Nephron progenitor cell (in vitro differentiated cells): ENCODE results near the gene PLCB4.

ENCODE experiments used
- DNase-seq: peaks from one replicate; pipeline ENCODE4 v3.0.0; 2021
- H3K27ac Mint-ChIP-seq: 2 replicates; pipeline ENCODE4 v1.8.0; 2021; ENCODE audit warnings: mild to moderate bottlenecking, moderate library complexity, mixed read lengths
- H3K27me3 Mint-ChIP-seq: 2 replicates; pipeline ENCODE4 v1.8.0; 2021; ENCODE audit warnings: mild to moderate bottlenecking, low read depth, mixed read lengths; ENCODE audit not compliant: poor library complexity
- H3K36me3 Mint-ChIP-seq: 2 replicates; pipeline ENCODE4 v1.8.0; 2021; ENCODE audit warnings: low read depth, mixed read lengths
- H3K4me1 Mint-ChIP-seq: 2 replicates; pipeline ENCODE4 v1.8.0; 2021; ENCODE audit warnings: mixed read lengths
- H3K4me3 Mint-ChIP-seq: 2 replicates; pipeline ENCODE4 v1.8.0; 2021; ENCODE audit warnings: mild to moderate bottlenecking, moderate library complexity, mixed read lengths
- H3K9me3 Mint-ChIP-seq: 2 replicates; pipeline ENCODE4 v1.8.0; 2021; ENCODE audit warnings: mild to moderate bottlenecking, moderate library complexity, mixed read lengths
- CTCF ChIP-seq: fragments of 200-600 bp; sonication (generic); IDR thresholded peaks from 2 replicates; pipeline ENCODE4 v1.5.0; 2021; ENCODE audit warnings: antibody characterized with exemption

PLCB4 gene

GRCh38 chr20:9402141-9402540, 333.3 kb downstream of the PLCB4 start:
- Mint-ChIP-seq H3K27ac (no peak overlapping the region), H3K27me3 (no peaks in the 10 kb centered on the region), H3K36me3 (peaks cover 4% of the 10 kb centered on the region), H3K4me3 (no peak overlapping the region), H3K9me3 (no peaks in the 10 kb centered on the region), H3K4me1 (no peaks in the 10 kb centered on the region)
- TF ChIP-seq CTCF = no peak
- DNase-seq = no peak

GRCh38 chr20:9402546-9402945, 333.7 kb downstream of the PLCB4 start:
- no peaks in the 10 kb centered on the region for H3K9me3 Mint-ChIP-seq
- DNase-seq = no peak
- no peak for TF ChIP-seq CTCF
- no peak overlapping the region for H3K27ac Mint-ChIP-seq
- H3K27me3 Mint-ChIP-seq = no peaks in the 10 kb centered on the region
- no peak overlapping the region for H3K4me3 Mint-ChIP-seq
- H3K4me1 Mint-ChIP-seq = no peaks in the 10 kb centered on the region
- H3K36me3 Mint-ChIP-seq = no peaks in the 10 kb centered on the region

DNA sequence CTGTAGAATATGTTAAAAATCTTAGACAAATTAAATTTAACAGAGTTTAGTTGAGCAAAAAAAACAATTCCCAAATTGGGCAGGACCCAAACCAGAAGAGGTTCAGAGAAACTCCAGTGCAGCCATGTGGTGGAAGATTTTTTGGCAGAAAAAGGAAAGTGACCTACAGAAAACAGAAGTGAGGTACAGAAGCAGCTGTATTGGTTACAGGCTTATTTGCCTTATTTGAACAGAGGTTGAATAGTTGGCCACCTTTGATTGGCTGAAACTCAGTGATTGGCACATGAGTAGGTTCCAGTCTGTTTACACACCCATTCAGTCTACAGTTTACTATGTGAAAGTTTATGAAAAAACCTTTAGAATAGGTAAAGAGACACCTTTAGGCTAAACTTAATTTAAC, 334.6 kb downstream of the PLCB4 start:
- H3K27me3 Mint-ChIP-seq = no peaks in the 10 kb centered on the region

DNA sequence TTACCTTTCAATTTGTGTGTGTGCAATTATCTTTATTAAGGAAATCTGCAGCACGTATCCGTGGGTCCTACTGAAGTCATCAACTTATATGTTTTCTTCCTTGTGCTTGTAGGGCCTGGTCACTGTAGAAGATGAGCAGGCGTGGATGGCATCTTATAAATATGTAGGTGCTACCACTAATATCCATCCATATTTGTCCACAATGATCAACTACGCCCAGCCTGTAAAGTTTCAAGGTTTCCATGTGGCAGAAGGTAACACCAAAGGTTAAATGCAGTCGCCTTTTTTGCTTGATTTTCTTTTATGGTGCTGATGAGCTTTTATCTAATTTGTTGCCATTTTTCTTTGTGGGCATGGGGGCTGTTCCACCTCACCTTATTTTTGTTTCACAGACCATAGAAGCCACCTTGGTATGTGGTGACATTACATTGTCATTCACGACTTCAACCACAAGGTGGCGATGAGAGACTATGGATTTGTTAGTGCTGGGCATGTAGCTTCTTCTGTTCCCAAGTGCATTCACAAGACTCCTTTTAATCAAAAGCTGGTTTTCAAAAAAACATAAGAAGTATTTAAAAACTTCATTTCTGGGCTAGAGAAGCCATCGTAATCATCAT, 339.0 kb downstream of the PLCB4 start:
- H3K27ac Mint-ChIP-seq = no peak overlapping the region
- H3K4me3 Mint-ChIP-seq = no peak overlapping the region
- DNase-seq = peak; percentile 69
- no peaks in the 10 kb centered on the region for H3K9me3 Mint-ChIP-seq
- peak; percentile 75 for TF ChIP-seq CTCF
- H3K36me3 Mint-ChIP-seq = peaks cover 37% of the 10 kb centered on the region
- no peaks in the 10 kb centered on the region for H3K27me3 Mint-ChIP-seq
- no peaks in the 10 kb centered on the region for H3K4me1 Mint-ChIP-seq

More for the DNA sequence above, 334.6 kb downstream of the PLCB4 start:
- TF ChIP-seq CTCF = no peak
- no peak for DNase-seq
- H3K27ac Mint-ChIP-seq = no peak overlapping the region
- peaks cover 5% of the 10 kb centered on the region for H3K36me3 Mint-ChIP-seq
- no peaks in the 10 kb centered on the region for H3K9me3 Mint-ChIP-seq
- no peak overlapping the region for H3K4me3 Mint-ChIP-seq
- H3K4me1 Mint-ChIP-seq = no peaks in the 10 kb centered on the region

GRCh38 chr20:9408422-9409300, 339.8 kb downstream of the PLCB4 start:
- Mint-ChIP-seq H3K4me3 (no peak overlapping the region), H3K27ac (no peak overlapping the region), H3K4me1 (no peaks in the 10 kb centered on the region), H3K36me3 (peaks cover 40% of the 10 kb centered on the region), H3K9me3 (no peaks in the 10 kb centered on the region), H3K27me3 (no peaks in the 10 kb centered on the region)
- no peak for DNase-seq
- no peak for TF ChIP-seq CTCF
